Ovary (tissue), 3 donors: ENCODE measurements around the gene CEP83.

Source experiments
- EP300 ChIP-seq: sonication (generic); formaldehyde crosslinking; IDR thresholded peaks from one replicate; pipeline ENCODE4 v1.6.1; 2017; ENCODE audit warnings: antibody characterized with exemption
- TF ChIP-seq, protein P1 (sequence below), 3 donors: fragments of 450-650 bp in 2 of 3; fragments of 200-600 bp in 1 of 3; IDR thresholded peaks; one replicate each; pipeline versions ENCODE4 v1.5.1 to v1.8.0; 2016 to 2022; ENCODE audit warnings: antibody characterized with exemption in 3 of 3, mild to moderate bottlenecking in 1 of 3
- donor health status: DM: no; HTN: no; CAD: no.

DNA sequence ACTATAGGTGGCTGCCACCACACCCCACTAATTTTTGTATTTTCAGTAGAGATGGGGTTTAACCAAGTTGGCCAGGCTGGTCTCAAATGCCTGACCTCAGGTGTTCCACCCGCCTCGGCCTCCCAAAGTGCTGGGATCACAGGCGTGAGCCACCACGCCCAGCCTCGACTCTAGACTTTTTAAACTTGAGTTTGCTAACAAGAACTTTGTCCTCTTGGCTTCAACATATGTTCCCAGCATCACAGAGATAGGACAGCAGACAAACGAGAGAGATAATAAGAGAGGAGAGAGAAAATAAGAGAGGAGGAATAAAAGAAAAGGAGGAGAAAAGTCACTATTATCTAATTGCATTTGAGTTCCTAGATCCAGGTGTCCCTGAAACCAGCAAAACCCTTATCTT, 119.1 kb downstream of the CEP83 start:
- TF ChIP-seq, protein P1, sequence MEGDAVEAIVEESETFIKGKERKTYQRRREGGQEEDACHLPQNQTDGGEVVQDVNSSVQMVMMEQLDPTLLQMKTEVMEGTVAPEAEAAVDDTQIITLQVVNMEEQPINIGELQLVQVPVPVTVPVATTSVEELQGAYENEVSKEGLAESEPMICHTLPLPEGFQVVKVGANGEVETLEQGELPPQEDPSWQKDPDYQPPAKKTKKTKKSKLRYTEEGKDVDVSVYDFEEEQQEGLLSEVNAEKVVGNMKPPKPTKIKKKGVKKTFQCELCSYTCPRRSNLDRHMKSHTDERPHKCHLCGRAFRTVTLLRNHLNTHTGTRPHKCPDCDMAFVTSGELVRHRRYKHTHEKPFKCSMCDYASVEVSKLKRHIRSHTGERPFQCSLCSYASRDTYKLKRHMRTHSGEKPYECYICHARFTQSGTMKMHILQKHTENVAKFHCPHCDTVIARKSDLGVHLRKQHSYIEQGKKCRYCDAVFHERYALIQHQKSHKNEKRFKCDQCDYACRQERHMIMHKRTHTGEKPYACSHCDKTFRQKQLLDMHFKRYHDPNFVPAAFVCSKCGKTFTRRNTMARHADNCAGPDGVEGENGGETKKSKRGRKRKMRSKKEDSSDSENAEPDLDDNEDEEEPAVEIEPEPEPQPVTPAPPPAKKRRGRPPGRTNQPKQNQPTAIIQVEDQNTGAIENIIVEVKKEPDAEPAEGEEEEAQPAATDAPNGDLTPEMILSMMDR (IDR thresholded peaks at IDR 0.05) = no peak
- TF ChIP-seq EP300 = no peak
